CD4-positive, alpha-beta T cell treated with Interleukin-17A for 4 hours (primary cell): ENCODE results near the gene ABHD2.
"Not testable (repeated sequence)": the region's sequence is repeated elsewhere in the genome, so short reads cannot be mapped to it uniquely, and the experiment has no call there.

Experiments used
- DNase-seq: peaks from one replicate; pipeline ENCODE4 v3.0.0-alpha.2; 2020; ENCODE audit warnings: mixed read lengths

ABHD2 gene, protein sequence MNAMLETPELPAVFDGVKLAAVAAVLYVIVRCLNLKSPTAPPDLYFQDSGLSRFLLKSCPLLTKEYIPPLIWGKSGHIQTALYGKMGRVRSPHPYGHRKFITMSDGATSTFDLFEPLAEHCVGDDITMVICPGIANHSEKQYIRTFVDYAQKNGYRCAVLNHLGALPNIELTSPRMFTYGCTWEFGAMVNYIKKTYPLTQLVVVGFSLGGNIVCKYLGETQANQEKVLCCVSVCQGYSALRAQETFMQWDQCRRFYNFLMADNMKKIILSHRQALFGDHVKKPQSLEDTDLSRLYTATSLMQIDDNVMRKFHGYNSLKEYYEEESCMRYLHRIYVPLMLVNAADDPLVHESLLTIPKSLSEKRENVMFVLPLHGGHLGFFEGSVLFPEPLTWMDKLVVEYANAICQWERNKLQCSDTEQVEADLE

DNA sequence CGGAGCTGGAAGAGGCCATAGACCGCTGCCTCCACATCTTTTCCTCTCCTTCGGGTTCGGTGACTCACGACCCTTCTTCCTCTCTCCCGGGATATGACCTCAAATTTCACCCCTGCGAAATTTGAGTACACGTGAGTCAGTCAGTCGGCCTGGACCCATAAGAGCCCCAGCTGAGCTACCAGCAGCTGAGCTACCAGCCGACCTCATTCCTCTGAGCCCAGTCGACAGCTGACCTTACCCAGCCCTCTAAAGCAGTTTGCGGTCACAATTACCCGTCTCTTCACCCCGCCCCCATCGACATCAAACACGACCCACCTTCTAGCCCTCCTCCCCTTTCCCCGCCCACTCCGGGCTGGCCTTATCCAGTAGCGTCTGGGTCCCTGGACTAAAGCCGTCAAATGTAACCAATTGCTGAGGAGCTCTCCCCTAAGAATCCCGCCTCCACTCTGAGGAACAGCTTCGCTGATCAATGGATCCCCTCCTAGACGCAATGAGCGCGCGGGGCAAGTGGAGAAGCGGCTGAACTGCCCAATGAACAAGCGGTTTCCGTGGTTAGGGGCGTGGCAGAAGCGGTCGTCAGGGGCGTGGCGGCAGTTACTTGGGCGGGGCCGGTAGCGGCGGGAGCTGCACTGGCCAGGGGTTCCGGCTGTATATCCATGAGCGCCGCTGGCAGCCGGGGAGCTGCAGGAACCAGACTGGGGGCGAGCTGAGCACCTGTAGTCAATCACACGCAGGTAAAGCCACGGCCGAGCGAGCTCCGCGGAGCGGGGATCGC is at the start of gene ABHD2:
Gene ABHD2 (plus strand): TSS at position 627 of the 775 bp plus-strand sequence. CDS start 27,872 bp downstream, outside the sequence.
- DNase-seq, result peak; percentile 98

DNA sequence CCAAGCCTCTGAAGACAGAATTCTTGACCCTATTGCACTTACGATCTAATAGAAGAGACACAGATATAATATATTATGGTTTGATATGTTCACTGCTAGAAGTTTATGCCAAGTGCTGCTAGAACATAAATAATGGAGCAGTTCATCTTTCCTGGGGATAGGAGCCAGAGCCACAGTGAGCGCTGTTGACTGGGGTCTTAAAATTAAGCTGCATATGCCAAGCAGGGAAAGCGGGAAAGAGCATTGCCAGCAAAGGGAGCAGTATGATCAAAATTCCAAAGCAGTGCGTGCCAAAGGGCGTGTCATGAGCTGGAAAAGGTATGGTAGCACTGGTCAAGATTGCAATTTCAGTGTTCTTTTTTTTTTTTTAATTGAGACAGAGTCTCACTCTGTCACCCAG is 49.1 kb upstream of the ABHD2 start:
- no peak for DNase-seq

DNA sequence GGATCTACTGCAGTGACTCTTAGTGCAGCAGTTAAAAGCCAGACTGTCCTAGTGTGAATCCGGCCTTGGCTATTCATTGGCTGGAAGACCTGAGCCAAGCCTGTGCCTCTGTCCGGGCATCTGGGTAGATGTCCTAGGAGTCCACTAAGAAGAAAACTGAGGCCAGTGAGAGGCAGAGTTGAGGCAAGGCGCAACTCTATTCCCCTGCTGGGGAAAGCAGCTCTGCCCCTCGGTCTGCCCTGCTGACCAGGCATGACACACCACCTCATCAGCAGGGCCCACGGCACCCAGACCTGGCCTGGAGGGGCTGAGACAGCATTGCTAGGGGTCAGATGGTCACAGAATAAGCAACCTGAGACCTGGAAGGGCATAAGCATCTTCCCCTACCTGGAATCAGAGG is 46.7 kb upstream of the ABHD2 start:
- DNase-seq, result no peak

DNA sequence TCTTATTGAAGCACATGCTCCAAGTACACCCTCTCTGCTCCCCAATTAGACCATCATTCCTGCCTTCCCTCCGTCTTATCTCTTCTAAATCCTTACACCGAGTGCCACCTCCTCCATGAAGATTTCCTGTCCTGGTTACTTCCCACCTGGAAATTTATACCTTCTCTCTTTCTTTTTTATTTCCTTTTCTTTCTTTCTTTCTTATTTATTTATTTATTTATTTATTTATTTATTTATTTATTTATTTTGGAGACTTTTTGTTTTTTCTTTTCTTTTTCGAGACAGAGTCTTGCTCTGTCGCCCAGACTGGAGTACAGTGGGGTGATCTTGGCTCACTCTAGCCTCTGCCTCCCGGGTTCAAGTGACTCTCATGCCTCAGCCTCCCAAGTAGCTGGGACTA is 45.9 kb upstream of the ABHD2 start:
- no peak for DNase-seq

DNA sequence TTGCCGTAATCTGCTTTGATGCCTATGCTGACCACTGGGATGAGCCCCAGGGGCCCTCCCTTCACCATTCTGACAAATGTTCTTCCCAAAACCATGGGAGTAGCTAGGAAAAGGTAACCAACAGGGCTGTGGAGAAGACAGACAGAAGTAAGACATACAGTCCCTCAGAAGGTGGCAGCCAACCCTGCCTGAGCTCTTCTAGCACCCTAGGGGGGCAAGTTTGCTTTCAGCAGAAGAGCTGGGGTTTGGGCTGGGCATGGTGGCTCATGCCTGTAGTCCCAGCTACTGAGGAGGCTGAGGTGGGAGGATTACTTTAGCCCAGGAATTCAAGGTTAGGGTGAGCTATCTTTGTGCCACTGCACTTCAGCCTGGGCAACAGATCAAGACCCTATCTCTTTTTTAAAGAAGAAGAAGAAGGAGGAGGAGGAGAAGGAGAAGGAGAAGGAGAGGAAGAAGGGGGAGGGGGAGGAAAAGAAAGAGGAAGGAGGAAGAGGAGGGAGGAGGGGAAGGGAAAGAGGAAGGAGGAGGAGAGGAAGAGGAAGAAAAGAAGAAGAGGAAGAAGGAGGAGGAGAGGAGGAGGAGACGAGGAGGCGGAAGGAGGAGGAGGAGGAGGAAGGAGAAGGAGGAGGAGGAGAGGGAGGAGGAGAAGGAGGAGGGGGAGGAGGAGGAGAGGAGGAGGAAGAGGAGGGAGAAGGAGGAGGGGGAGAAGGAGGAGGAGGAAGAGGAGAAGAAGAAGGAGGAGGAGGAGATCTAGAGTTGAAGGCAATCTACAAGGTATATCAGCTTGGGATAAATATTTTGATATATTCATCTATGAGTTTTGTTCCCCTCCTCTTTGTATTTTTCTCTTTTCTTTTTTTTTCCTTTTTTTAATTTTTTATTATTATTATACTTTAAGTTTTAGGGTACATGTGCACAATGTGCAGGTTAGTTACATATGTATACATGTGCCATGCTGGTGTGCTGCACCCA is 44.9 kb upstream of the ABHD2 start:
- DNase-seq, result no peak

DNA sequence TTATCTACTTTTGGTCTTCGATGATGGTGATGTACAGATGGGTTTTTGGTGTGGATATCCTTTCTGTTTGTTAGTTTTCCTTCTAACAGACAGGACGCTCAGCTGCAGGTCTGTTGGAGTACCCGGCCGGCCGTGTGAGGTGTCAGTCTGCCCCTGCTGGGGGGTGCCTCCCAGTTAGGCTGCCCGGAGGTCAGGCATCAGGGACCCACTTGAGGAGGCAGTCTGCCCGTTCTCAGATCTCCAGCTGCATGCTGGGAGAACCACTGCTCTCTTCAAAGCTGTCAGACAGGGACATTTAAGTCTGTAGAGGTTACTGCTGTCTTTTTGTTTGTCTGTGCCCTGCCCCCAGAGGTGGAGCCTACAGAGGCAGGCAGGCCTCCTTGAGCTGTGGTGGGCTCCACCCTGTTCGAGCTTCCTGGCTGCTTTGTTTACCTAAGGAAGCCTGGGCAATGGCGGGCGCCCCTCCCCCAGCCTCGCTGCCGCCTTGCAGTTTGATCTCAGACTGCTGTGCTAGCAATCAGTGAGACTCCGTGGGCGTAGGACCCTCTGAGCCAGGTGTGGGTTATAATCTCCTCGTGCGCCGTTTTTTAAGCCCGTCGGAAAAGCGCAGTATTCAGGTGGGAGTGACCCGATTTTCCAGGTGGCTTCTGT is 39.1 kb upstream of the ABHD2 start:
- not testable (repeated sequence) for DNase-seq

DNA sequence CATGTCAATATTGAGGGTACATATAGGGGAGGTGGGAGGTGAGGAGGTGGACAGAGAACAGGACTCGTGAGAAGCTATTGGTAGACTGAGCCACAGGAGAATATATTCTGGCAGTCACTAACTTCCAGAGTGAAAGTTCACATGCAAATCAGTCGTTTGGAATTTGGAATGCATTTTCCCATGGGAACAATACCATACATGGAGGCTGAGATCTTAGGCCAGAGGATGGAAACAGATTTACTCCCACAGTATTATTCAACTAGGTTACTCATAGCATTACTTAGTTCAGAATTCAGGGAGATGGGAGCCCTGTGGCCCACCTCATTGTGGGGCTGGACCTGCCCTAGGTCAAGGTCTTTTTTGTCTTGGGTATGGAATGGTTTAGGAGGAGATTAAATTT is 36.4 kb upstream of the ABHD2 start:
- DNase-seq, result no peak

DNA sequence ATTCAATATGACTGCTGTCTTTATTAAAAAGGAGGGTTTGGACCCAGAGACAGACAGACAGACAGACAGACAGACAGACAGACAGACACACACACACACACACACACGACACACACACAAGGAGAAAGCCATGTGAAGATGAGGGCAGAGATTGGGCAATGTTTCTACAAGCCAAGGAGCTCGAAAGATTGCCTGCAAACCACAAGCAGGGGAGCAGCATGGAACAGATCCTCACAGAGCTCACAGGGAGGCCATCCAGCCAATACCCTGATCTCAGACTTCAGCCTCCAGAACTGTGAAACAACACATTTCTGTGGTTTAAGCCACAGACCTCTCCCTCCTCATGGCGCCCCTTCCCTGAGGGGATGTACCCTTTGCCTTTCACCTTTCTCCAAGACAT is 35.8 kb upstream of the ABHD2 start:
- DNase-seq, result no peak

DNA sequence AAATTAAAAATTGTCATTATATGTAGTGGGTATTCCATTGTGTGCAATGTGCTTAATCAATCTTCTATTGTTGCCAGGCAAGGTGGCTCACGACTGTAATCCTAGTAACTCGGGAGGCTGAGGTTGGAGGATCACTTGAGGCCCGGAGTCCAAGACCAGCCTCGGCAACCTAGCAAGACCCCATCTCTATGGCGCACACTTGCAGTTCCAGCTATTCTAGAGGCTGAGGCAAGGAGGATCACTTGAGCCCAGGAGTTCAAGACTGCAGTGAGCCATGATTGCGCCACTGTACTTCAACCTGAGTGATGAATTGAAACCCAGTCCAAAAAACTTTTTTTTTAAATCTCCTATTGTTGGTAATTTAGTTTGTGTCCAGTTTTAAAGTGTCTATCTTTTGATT is 33.4 kb upstream of the ABHD2 start:
- DNase-seq, result no peak

DNA sequence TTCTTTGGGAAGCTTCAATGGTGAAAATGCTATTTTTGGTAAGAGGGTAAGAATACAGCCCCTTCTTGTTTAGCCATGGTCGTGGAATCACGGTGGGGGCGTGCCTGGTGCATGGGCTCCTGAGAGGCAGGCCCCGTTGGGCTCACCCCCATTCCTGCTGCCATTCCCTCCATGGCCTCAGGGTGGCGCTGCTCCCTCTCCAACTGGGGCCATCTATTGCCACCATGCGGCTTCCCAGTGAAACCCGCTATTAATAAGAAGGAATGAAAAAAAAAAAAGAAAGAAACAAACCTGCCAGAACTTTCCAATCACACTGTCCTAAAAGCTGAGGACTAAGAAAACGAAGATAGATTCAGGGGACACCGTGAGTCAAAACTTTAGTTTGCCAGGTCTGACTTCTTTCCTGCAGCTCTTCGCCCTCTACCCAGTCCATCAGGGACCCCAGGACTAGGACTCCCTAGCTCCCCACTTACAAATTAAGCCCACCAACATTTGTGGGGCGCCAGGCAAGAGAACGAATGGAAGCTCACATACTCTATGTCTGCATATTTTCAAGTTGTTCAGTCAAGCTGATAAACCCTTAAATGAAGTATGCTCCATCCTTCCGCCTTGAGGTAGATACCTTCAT is 30.6 kb upstream of the ABHD2 start:
- DNase-seq, result peak; percentile 87

DNA sequence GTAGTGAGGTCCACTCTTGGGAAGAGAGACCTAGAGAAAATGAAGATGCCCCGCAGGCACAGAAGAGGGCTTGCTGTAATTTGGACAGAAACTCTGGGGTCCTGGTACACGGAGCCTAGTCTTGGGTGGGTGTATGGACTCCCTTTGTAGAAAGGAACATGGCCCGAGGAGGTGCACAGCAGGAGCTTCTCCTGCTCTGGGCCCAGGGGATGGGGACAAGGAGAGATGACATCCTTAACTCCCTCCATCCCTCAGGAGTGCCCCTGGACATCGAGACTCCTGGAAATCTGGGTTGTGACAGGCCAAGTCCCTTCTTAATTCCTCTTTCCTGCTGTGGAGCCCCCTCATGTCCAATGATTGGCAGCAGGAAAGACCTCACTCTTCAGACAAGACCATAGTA is 29.9 kb upstream of the ABHD2 start:
- no peak for DNase-seq

DNA sequence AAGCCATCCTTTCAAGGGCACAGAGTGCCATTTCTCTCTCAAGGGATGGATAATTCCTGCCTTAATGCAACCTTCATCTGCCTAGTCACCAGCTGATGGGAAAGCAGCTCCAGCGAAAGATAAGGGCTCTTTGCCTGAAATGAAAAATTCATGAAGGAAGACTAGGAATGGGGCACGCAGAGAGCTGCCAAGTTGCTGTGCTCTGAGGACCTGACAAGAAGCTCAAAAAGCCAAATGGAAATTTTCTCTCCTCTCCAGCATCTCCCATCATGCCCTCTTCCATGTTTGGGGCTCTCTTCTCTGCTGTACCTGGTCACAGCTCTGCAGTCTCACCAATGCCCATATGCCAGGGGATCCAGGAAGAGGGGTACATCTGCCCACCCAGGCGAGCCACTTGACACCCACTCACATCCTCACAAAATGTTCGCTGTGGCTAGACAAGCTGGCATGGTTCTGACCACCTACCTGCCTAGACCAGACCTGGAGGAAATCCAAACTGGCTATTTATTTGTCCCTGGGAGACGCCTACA is 29.3 kb upstream of the ABHD2 start:
- DNase-seq, result no peak

DNA sequence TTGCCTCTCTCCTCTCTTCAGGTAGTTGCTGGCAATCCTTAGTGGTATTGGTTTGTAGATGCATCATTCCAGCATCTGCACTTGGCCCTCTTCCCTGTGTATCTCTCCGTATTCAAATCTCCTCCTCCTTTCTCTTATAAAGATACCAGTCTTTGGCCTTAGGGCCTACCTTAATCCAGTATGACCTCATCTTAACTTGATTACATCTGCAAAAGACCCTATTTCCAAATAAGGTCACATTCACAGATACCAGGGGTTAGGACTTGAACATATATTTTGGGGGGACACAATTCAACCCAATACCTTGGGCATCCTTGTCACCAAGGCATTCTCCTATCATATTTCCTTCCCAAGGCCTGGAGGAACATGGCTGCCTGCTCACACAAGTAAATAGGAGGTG is 22.0 kb upstream of the ABHD2 start:
- no peak for DNase-seq

DNA sequence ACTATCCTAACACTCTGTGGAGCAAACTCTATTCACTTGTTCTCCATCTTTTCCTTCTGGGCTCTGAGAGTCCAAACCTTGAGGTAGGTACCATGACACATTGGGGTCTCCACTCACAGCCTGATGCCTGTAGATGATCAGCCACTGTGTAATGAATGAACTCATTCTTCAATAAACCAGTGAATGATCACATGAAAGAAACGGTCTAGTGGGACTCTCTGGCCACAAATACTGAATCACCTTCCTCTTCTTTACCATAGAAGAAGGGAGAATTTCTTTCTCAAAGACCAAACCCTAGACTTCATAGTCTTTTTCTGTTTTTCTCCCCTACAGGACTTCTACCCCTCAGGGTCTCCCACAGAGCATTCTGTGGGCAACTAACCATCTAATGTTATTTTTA is 20.5 kb upstream of the ABHD2 start:
- no peak for DNase-seq

DNA sequence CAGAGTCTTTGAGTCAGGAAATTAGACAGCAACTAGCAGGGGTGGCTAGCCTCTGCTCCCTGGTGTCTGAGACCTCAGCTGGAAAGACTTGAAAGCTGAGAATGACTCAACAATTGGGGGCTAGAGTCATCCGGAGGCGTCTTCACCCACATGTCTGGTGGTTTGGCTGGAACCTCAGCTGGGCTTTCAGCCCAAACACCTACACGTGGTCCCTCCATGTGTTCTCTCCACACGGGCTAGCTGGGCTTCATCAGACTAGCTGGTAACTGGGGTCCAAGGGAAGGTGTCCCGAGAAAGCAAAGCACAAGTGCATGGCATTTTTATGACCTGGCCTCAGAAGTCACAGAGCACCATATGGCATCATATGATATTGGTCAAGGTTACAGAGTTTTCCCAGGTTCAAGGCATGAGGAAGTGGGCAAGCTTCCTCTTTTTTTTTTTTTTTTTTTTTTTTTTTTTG is 19.9 kb upstream of the ABHD2 start:
- DNase-seq, result peak; percentile 16

DNA sequence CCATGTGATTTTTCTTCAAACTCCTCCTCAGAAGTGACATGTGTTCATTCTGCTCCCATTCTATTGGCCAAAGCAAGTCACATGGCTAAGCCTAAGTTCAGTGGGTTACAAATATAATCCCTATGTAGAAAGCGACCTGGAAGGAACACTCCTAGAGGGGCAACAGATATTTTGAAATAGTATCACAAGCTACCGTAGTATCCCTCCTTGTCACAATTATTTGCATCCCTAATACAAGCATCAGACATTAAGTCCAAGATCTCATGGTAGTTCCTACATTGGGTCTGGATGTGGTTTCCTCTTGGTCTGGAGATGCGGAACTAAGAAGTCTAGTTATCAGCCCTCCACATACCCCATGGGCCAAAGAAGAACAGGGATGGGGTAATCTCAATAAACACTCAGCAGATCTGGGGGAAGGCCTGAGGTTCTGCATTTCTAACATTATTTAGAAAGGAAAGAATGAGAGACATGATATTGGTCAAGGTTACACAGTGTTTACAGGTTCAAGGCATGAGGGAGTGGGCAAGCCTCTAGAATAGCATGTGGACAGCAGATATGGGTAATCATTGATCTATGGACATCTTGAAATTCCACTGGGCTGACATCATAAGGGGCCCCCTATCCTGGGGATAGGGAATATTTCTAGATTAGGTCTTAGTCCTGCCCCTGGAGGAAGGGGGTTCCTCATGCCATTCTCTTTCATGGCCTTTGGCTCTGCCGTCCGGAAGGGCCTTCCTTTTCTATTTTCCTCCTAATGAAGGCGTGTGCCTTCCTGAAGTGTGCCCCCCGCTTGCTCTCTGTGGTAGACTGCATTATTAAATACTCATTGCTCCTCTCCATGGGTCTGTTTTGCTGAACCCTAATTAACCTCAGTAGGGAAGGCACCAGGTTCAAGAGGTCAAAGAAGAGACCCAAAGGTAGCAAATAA is 17.8 kb upstream of the ABHD2 start:
- DNase-seq, result no peak

DNA sequence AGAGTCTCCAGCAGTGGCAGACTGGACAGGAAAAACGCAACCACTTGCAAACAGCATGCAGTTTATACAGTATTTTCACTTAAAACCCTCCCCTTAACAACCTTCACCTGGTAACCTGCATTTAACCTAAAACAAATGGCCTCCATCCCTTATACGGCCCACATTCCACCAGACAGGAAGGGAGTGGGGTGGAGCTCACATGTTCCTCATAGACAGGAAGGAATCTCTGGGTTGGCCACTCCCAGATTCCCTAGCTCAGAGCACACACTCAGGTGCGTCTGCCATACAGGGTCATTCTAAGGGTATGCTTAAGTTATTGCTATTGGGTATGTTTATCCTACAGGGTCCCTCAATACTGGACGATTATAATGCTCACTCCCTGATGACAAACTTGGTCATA is 16.8 kb upstream of the ABHD2 start:
- no peak for DNase-seq

DNA sequence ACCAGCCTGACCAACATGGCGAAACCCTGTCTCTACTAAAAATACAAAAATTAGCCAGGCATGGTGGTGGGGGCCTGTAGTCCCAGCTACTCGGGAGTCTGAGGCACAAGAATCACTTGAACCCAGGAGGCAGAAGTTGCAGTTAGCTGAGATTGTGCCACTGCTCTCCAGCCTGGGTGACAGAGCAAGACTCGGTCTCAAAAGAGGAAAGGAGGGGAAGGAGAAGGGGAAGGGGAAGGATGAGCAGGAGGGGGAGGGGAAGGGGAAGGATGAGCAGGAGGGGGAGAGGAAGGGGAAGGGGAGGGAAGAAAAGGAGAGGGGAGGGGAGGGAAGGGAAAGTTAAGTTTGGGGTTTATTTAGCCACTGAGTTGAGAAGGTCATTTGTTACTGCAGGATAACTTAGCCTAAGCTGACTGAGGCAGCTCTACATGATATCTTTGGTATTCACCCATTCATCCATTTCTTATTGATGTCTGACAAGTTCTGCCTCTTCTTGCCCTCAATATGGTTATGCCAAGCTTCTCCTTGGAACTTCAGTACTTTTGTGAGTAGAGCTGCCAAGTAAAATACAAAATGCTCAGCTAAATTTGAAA is 15.9 kb upstream of the ABHD2 start:
- DNase-seq, result no peak

DNA sequence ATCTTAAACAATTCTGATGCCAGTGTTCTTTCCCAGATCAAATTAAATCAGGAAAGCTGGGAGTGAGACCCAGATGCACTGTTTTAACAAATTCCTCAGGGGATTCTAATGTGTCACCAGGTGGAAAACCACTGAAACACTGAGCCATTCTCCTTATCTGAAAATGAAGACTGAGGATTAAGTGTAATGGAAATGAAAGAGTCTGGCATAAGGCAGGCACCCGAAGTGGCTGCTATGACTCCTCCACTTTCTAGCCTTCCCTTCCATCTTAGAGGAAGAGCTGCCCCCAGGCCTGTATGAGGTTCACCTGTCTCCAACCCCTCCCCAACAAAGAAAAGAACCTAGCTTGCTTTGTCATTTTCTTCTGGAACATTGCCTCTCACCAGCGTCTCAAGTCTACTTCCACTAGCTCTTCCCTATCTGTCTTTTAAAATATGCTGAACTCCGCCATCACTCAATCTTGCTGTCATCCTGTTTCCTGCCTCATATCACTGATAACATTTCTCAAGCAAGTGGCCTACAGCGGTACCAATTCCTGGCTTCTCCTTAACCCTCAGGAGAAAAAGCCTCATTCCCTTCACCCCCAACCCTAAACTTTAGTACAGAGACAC is 13.7 kb upstream of the ABHD2 start:
- DNase-seq, result no peak
